Measurements from ENCODE around the gene SLC3A2.
A peak's percentile ranks its signal among the peaks of the same experiment; 100 is the strongest.
"Not testable (repeated sequence)": the region's sequence is repeated elsewhere in the genome, so short reads cannot be mapped to it uniquely, and the experiment has no call there.

SLC3A2 gene

DNA sequence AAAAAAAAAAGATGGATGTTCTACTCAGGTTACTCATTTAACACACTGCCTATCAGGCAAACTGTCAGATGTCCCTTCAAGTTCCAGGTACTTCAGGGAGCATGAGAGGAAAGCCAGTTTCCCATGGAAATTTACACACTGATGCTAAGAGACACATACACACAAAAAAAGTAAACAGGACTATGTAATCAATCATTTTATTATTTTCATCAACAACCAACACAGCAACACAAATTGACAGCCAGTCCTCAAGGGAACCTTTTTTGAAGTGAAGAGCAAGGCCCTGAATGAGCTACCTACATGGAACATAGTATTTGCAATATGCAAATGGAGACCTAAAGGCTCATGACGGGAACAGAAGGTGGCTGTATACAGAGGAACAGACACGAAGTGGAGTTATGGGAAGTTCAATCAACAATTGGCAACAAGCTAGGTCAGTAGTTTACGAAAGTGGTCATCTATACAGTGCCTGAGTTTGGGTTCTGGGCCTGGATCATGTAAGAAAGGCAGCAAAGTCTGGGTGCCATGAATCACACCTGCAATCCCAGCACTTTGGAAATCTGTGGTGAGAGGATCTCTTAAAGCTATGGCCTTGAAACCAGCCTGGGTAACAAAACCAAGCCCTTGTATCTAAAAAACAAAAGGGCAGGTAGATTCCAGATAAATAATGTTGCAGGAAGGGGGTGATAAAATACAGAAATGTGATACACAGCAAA lies 28.7 kb upstream of the SLC3A2 start:
- no peak for DNase-seq

DNA sequence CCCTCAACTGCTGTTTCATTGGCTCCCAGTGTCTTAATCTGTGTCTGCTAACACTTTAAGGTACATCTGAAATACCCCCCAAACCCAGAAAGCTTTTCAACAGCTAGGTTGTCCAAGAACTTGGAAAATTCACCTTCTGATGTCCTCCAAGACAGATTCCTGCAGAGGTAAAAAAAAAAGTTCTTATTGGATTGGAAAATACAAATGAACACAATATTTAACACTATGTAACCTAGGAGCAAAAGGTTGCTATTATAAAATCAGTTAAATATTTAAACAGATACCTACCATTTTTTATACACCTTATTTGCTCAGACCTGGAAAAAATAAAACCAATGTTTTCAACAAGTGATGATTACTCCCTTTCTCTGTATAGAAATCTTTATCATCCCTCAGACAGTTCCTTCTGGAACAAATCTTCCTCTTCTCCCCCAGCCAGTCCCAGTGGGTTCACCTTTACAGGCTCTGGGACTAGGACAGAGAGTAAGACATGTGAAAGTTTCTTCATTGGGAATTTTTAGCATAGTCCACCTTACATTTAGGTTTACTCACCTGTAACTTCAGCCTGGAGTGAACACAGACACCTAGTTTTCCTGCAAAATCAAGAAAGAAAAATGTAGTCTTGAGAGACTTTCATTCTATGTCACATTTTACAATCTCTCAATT lies 28.0 kb upstream of the SLC3A2 start:
- no peak for DNase-seq

DNA sequence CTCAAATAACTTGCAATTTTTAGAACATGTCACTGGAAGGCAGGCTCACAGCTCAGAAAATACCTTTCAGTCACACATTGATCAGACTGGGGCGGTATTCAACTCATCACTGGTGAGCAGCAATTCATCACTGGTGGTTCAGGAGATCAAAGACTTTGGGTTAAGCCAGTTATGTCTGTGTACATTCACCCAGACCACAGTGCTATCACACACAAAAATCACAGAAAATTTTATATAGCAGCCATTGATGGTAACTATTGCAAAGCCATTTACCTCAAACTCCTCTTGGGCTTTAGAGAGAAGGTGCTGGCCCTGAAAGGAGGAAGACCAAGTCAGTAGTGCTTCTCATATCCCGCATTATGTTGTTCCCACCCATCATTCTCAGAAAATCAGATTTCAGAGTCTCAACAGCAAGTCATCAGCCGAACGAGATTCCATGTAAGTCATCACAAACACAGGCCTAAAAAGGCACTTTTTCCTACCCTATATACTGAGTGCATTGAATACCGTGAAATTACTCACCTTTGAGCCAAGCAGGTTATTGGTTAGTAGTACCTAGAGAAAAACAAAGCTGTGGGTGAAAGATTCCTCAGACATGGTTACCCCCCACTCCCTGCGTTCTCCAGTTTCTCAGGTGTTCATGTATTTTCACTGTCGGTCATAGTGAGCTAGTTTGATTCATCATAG lies 27.3 kb upstream of the SLC3A2 start:
- DNase-seq: no peak

DNA sequence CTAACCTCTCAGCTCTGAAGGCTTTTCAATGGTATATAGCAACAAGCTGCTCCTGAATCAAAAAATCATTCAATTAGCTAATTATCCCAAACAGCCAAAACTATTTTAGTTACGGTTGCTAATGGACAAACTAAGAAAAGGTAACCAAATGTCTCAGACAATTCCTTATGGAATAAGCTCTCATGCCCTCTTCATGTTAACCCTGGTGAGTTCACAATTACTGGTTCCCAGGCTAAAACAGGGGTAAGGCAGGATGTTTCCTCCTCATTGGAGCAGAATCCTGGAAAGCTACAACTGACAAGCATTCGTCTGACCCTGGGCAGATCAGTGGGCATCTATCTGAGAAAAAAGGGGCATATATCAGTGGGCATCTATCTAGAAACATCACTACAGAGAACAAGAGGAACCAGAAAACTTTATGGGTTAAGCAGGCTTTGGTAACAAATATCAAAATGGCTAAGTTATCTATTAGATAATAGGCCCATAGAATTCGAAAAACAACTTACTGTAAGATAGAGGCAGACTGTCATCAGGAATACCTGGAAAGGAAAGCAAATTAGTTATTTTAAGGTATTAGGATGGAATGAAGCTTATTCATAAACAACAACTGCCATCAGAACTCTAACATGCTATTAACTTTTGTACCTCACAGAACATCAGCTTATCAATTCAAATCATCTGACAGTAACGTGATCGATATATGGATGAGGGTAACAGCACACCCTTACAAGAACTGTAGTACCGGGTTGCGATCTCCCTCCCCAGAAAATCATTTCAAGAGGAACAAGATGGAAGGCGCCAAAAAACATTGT lies 26.5 kb upstream of the SLC3A2 start:
- DNase-seq: no peak

DNA sequence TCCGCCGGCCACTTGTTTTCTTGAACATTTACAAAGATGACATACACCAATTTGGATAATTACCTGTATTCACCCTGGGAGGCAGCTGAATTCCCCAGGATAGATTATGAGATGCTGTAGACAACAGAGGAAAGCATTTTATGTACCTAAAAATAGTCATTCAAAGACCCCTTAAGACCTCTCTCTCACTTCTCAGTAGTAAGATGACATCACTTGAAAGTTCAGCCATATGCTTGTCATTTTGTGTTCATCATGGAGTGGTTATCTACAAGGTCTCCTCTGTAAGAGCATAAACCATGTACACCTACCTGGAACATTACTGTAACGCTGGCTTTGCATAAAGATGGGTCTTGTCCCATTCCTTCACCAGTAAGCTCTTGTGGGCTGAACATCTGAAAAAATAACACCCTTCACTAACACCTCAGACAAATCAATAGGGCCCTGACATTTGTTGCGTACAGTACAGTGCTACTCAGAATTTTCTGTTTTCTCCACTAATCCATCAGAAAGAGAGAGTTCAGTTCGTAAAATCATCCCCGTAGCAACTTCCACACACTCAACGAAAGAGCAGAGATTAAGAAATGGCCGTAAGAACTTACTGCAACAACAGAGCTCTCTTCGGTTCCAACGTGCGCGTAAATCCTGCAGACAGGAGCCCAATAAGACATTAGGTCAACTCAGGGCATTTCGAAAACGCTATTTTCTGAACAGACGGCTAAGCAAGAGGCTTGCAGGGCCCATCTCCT lies 25.7 kb upstream of the SLC3A2 start:
- no peak for DNase-seq

DNA sequence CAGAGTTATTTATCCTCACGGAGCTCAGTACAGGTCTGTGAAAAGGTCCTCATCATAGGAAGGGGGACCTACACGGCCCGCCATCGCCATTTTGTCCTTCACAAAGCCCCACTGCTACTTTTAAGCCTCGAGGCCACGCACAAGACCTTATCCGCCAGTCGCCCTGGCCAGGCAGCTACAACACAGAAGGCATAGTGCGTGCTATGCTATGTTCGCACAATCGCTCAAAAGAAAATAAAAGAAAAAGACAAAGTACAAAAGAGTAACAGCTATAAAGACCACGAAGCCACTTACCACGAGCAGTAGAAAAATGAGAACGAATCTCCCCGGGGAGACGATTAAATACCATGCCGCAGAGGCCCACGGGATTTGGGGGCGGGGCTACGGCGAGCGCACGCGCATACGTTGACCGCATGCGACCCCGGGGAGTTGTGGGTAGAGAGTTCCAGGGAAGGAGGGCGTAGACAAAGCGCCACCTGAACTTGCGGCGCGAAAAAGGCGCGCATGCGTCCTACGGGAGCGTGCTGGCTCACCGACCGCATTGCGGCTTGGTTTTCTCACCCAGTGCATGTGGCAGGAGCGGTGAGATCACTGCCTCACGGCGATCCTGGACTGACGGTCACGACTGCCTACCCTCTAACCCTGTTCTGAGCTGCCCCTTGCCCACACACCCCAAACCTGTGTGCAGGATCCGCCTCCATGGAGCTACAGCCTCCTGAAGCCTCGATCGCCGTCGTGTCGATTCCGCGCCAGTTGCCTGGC lies 24.9 kb upstream of the SLC3A2 start:
- peak; percentile 74 to 98 (median 91) for DNase-seq

DNA sequence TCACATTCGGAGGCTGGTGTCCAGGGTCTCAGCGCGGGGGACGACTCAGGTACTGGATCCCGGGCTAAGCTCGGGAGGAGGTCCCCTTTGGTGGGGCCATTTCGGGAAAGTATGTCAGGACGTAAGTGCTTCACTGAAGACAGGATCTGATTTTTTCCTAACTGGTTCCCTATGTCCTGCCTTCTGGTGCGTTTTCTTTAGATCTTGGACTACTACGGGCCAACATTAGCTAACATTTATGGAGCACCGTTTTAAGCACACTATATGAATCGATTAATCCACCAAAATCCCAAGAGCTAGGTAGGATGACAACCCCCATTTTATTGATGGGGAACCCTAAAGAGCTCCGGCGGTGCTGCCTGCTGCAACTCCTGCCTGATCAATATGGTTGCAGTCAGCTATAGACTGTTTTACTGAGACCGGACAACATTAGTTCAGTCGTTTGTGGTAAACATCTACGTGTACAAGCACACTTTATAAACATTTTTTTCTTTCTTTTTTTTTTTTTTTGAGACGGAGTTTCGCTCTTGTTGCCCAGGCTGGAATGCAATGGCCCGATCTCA lies 24.3 kb upstream of the SLC3A2 start:
- DNase-seq: no peak

DNA sequence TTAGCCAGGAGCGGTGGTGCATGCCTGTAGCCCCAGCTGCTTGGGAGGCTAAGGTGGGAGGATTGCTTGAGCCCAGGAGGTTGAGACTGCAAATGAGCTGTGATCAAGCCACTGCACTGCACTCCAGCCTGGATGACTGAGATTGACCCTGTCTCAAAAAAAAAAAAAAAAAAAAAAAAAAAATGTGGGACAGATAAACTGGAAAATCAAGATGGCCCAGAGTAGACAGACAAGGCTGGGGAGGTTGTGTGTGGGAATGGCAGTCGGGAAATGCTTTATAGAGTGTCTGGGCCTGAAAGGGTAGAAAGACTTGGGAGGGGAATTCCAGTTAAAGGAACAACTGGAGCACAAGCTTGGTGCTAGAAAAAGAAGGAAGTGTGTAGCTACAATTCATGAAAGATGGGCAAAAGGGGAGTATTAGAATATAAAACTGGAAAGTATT lies 23.1 kb upstream of the SLC3A2 start:
- DNase-seq: no peak

DNA sequence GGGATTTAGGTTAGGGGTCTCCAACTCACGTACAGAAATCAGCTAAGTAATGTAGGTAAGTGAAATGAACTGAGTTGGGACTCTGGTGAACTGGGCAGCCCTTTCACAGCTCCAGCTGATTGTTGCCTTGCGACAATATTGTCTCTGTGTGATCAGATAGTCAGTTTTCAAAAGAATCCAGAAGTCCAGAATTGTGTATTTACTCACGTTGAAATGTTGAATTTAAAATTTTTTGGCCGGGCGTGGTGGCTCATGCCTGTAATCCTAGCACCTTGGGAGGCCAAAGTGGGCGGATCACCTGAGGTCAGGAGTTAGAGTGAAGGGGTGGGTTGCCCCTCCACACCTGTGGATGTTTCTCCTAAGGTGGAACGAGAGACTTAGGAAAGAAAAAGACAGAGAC lies 22.5 kb upstream of the SLC3A2 start:
- DNase-seq: no peak

DNA sequence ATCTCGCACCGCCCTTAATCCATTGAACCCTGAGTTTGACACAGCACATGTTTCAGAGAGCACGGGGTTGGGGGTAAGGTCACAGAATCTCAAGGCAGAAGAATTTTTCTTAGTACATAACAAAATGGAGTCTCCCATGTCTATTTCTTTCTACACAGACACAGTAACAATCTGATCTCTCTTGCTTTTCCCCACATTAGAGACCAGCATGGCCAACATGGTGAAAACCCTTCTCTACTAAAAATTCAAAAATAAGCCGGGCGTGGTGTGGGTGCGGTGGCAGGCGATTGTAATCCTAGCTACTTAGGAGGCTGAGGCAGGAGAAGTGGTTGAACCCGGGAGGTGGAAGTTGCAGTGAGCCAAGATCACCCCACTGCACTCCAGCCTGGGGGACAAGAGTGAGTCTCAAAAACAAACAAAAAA lies 21.4 kb upstream of the SLC3A2 start:
- DNase-seq: not testable (repeated sequence)

DNA sequence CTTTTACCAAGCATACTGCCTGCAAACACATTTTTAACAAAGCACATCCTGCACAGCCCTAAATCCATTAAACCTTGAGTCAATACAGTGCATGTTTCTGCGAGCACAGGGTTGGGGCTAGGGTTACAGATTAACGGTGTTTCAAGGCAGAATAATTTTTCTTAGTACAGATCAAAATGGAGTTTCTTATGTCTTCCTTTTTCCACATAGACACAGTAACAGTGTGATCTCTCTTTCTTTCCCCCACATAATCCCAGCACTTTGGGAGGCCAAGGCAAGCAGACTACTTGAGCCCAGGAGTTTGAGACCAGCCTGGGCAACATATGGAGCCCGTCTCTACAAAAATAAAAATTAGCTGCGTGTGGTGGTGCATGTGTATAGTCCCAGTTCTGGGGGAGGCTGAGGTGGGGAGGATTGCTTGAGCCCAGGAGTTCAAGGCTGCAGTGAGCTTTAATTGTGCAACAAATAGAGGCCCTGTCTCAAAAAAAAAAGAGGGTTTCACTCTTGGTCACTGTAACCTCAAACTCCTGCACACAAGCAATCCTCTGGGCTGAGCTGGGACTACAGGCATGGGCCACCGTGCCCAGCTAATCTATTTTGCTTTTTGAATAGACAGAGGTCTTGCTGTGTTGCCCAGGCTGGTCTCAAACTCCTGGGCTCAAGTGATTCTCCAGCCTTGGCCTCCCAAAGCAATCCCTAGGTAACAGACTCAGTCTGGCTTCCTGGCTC lies 19.7 kb upstream of the SLC3A2 start:
- no peak for DNase-seq

DNA sequence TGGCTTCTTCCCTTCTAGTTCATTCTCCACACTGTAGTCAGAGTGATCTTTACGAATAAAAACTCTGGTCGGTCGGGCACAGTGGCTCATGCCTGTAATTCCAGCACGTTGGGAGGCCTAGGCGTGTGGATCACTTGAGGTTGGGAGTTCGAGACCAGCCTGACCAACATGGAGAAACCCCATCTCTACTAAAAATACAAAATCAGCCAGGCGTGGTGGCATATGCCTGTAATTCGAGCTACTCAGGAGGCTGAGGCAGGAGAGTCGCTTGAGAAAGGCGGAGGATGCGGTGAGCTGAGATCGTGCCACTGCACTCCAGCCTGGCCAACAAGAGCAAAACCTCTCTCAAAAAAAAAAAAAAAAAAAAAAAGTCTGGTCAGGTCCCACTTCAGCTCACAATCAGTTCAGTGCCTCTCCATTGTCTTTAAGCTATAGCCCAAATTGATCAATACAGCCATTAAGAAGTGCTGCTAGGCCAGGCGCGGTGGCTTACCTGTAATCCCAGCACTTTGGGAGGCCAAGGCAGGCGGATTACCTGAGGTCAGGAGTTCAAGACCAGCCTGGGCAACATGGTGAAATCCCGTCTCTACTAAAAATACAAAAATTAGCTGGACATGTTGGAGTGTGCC lies 19.0 kb upstream of the SLC3A2 start:
- DNase-seq: not testable (repeated sequence)

DNA sequence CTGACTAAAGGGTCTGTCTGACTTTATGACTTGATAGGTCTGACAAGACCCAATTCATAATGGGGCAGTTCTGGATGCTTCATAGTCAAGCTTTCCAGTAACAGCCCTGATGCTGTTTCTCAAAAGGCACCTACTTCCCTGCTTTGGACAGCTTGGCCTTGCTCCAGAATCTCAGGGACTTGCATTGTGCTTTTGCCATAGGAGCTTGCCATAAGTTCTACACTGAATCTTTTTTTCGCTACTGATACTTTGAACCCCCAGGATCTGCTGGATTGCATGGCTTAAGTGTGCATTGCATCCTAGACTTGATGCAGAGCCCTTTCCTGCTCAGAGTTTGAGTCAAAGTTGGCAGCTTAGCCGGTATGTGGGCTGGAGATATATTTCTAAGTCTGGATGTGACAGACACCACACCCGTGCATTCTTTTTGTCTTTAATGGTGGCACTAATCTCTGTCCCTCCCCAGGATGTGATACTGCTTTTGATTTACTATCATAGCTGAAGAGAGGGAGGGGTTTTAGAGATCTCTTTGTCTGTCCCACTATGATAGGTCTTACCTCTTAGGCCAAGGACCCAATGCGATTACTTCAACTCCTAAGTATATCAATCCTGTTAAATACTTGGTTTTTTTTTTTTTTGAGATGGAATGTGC lies 16.9 kb upstream of the SLC3A2 start:
- DNase-seq: no peak

DNA sequence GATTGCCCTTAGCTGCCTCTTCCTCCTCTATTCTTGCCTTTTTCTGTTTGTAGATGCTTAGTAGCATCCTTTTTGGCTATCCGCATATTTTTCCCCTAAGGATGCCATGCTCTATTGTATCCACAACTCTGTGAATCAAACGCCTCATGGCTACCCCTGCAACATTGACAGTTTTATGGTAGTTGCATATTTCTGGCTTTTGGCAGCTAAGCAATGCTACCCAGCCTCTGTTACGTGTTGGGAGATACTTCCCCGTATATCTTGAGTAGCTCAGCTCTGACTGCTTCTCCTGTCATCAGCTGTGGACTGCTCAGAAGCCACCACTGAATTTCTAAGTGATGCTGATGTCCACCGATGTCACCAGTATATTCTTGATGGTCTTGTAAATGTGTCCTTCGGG lies 15.1 kb upstream of the SLC3A2 start:
- DNase-seq: no peak

DNA sequence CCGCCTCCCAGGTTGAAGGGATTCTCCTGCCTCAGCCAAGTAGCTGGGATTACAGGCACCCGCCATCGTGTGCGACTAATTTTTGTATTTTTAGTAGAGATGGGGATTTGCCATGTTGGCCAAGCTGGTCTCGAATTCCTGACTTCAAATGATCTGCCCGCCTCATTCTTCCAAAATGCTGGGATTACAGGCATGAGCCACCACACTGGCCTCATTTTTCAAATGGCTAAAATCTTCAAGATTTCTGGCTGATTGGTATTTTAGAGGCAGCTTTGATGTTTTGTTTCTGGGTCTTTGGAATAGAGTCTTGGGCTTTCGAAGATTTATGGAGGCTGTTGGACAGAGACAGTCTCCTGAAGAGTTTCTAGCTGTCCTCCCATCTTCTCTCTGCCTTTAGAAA lies 5.8 kb upstream of the SLC3A2 start:
- DNase-seq: no peak

DNA sequence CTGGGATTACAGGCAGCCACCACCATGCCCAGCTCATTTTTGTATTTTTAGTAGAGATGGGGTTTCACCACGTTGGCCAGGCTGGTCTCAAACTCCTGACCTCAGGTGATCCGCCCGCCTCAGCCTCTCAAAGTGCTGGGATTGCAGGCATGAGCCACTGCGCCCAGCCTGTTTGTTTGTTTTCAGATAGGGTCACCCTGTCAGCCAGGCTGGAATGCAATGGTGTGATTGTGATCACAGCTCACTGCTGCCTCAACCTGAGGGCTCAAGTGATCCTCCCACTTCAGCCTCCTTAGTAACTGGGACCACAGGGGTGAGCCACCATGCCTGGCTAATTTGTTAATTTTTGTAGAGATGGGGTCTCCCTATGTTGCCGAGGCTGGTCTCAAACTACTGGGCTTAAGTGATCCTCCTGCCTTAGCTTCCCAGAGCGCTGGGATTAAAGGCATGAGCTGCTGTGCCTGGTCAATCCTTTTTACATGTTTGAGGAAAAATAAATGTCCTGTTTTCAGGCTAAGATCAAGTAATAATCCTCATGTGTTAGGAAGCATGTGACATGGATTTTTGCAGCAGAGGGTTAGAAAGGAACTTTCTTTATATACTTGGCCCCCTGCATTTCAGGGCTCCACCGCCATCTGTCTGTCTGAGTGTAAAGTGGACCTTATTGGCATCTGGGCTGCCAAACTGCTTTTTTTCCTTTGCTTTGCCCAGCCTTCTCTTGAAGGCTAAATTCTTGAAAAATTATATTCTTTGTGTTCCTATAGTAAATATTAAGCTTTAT lies 4.8 kb upstream of the SLC3A2 start:
- no peak for DNase-seq

DNA sequence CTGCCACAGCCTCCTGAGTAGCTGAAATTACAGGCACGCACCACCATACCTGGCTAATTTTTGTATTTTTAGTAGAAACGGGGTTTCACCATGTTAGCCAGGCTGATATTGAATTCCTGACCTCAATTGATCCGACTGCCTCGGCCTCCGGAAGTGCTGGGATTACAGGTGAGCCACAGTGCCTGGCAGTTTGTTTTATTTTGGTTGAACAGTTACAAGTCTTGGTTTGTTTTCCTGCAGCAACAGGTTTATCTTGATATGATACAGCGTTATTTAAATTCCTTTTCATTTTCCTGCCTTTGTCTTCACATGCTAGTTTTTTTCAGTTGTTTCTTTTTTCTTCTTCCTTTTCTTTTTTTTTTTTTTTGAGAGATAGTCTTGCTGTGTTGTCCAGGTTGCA lies 4.0 kb upstream of the SLC3A2 start:
- DNase-seq: no peak

Measured in amygdala (tissue), 56 donors.